H1 (cell line): ENCODE data around the gene SIGLEC12. TPM values are rescaled to one million over a fixed set of nuclear protein-coding genes. Genes with fewer than 3 reads are reported as not detected.

Source experiments
- polyA plus RNA-seq, 7 experiments: library from polyadenylated mRNA; depleted of rRNA in 3 of 7; stranded (reverse) in 5 of 7; unstranded in 2 of 7; fragments of >200 nt in 5 of 7; fragments of 200-250 nt in 2 of 7; gene quantifications; 1 replicate in 5 of 7; 2 replicates in 1 of 7; 4 replicates in 1 of 7; pipeline versions ENCODE4 v1.2.1 to v1.2.3, GENCODE V29; 2011 to 2013; ENCODE audit warnings: missing spikeins in 2 of 7, mixed read lengths in 2 of 7
- total RNA-seq: library from RNA; stranded (reverse); fragmentation: NEBNext Ultra II Directional; extraction: Animal tissue kit (Norgen Biotek cat#: 25700); gene quantifications from 2 replicates; pipeline ENCODE4 v1.2.1, GENCODE V29; 2021
- TF ChIP-seq, protein P1 (sequence below): IDR thresholded peaks from 2 replicates; pipeline ENCODE4 v1.6.1; 2012; ENCODE audit warnings: low read length, inconsistent platforms

Gene SIGLEC12
- total and polyA plus RNA-seq, 2 of the 8 experiments (the other 6 are each of a cell fraction or from before 2014, with no cell fraction given) = not detected

DNA sequence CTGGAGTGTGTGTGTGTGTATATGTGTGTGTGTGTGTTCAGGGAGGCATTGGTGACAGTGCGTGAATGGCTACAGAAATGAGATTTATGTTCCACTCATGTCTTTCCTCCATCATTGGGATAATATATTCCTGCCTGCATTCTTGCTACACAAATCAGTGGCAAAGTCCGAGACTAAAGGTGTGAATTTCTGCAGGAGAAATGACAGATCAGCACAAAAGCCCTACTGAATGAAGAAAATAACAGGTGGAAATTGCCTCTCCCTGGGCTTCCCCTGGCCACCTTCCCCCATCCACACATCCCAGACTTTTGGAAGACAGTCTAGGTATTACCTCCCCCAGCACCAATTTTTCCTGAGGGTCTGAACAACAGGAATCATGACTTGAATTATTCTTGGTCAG is 19.8 kb upstream of the SIGLEC12 start (continued):
- TF ChIP-seq, protein P1, sequence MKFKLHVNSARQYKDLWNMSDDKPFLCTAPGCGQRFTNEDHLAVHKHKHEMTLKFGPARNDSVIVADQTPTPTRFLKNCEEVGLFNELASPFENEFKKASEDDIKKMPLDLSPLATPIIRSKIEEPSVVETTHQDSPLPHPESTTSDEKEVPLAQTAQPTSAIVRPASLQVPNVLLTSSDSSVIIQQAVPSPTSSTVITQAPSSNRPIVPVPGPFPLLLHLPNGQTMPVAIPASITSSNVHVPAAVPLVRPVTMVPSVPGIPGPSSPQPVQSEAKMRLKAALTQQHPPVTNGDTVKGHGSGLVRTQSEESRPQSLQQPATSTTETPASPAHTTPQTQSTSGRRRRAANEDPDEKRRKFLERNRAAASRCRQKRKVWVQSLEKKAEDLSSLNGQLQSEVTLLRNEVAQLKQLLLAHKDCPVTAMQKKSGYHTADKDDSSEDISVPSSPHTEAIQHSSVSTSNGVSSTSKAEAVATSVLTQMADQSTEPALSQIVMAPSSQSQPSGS = no peak
